ELR (cell line): ENCODE results near the gene NRP1.

Experiments
- DNase-seq: peaks from one replicate; pipeline ENCODE4 v3.0.0-alpha.2; 2015; ENCODE audit warnings: low read depth

NRP1 gene

GRCh38 chr10:33290321-33291052, 44.0 kb downstream of the NRP1 start:
- peak; percentile 13 for DNase-seq

- no peak for DNase-seq
Observed at GRCh38 chr10:33289776-33290175, 44.7 kb downstream of the NRP1 start.

- no peak for DNase-seq
Observed at GRCh38 chr10:33288127-33288526, 46.3 kb downstream of the NRP1 start.

GRCh38 chr10:33287112-33287511, 47.4 kb downstream of the NRP1 start:
- DNase-seq: no peak

- no peak for DNase-seq
Observed at GRCh38 chr10:33286157-33286934, 48.1 kb downstream of the NRP1 start.

GRCh38 chr10:33284945-33285344, 49.5 kb downstream of the NRP1 start:
- DNase-seq: no peak

- no peak for DNase-seq
Observed at GRCh38 chr10:33279811-33280602, 54.5 kb downstream of the NRP1 start.

- peak; percentile 43 for DNase-seq
Observed at GRCh38 chr10:33279276-33279675, 55.2 kb downstream of the NRP1 start.

GRCh38 chr10:33278198-33278597, 56.3 kb downstream of the NRP1 start:
- DNase-seq: no peak

GRCh38 chr10:33277135-33277536, 57.3 kb downstream of the NRP1 start:
- peak; percentile 81 for DNase-seq

GRCh38 chr10:33276282-33276923, 58.1 kb downstream of the NRP1 start:
- DNase-seq: no peak

GRCh38 chr10:33274096-33274785, 60.2 kb downstream of the NRP1 start:
- peak; percentile 40 for DNase-seq

- peak; percentile 84 for DNase-seq
Observed at GRCh38 chr10:33273295-33274002, 61.0 kb downstream of the NRP1 start.

- DNase-seq: no peak
Observed at GRCh38 chr10:33272635-33273034, 61.8 kb downstream of the NRP1 start.

- no peak for DNase-seq
Observed at GRCh38 chr10:33271969-33272583, 62.4 kb downstream of the NRP1 start.

- DNase-seq: no peak
Observed at GRCh38 chr10:33270971-33271370, 63.5 kb downstream of the NRP1 start.

- DNase-seq: no peak
Observed at GRCh38 chr10:33267708-33268107, 66.8 kb downstream of the NRP1 start.

- no peak for DNase-seq
Observed at GRCh38 chr10:33265621-33266020, 68.8 kb downstream of the NRP1 start.

GRCh38 chr10:33263453-33263852, 71.0 kb downstream of the NRP1 start:
- peak; percentile 78 for DNase-seq

GRCh38 chr10:33262871-33263270, 71.6 kb downstream of the NRP1 start:
- DNase-seq: no peak
